ENCODE data around the gene TRAPPC10. TPM values are rescaled to one million over a fixed set of nuclear protein-coding genes. Genes with fewer than 3 reads are reported as not detected.

Gene TRAPPC10
- total and polyA plus RNA-seq, 2 of the 8 experiments (the other 6 are each of a cell fraction or from before 2014, with no cell fraction given): 18.5 to 29.8 TPM

GRCh38 chr21:44057960-44058651 lies 46.0 kb downstream of the TRAPPC10 start:
- no peak overlapping the region for H2BK20ac ChIP-seq (ENCODE audit: low read length)
- H4K20me1 ChIP-seq (replicated peaks in 1 of 2; ENCODE audit: control insufficient read depth in 1 of 2, insufficient read depth in 2 of 2, low read length in 2 of 2): peaks cover 0 to 8% of the 10 kb centered on the region in 2 experiments
- no peaks in the 10 kb centered on the region for H3K4me1 ChIP-seq (replicated peaks in 1 of 4; ENCODE audit: control insufficient read depth in 3 of 4, insufficient read depth in 4 of 4, low read length in 3 of 4)
- H2BK15ac ChIP-seq (ENCODE audit: low read length): no peak overlapping the region
- POLR2A ChIA-PET (ENCODE audit: partially characterized antibody): interaction anchor here (1.7 kb wide), 1 partner anchor 9 kb away, joined by 3 read pairs; no protein-coding TSS in a partner anchor
- no peak overlapping the region for H4K8ac ChIP-seq (ENCODE audit: extremely low read depth, insufficient read depth, low read length)
- H4K91ac ChIP-seq (replicated peaks; ENCODE audit: insufficient read length, low read length): no peak overlapping the region
- no peak overlapping the region for H2AFZ ChIP-seq (ENCODE audit: low read length)
- H3K79me2 ChIP-seq (ENCODE audit: control insufficient read depth in 1 of 2, insufficient read depth in 2 of 2, low read length in 2 of 2): peaks cover 0 to 5% of the 10 kb centered on the region in 2 experiments; a peak in 1 of 4 replicates
- no peaks in the 10 kb centered on the region; the same call in 1 of the 2 replicates for H3K23me2 ChIP-seq (ENCODE audit: low read depth, low read length)
- no peaks in the 10 kb centered on the region; a peak in 1 of 7 replicates for H3K27me3 ChIP-seq (replicated peaks in 1 of 4; ENCODE audit: control insufficient read depth in 3 of 4, extremely low read depth in 1 of 4, insufficient read depth in 3 of 4, low read length in 3 of 4)
- FAIRE-seq: no peak
- TF ChIP-seq CHD2 (IDR thresholded peaks at IDR 0.05; ENCODE audit: low read length): no peak
- no peak for TF ChIP-seq MAFK (IDR thresholded peaks at IDR 0.05; ENCODE audit: low read depth, low read length)
- no peak for TF ChIP-seq CHD1 (IDR thresholded peaks at IDR 0.05; ENCODE audit: low read depth, low read length)
- no peak for TF ChIP-seq RNF2 (IDR thresholded peaks at IDR 0.05; ENCODE audit: borderline replicate concordance, low read depth, low read length, missing control alignments, poor library complexity, severe bottlenecking)
- TF ChIP-seq SAP30 (IDR thresholded peaks at IDR 0.05; ENCODE audit: insufficient read depth, insufficient replicate concordance, low read length): no peak
- no peak overlapping the region for H3K18ac ChIP-seq (ENCODE audit: extremely low read depth, low read length)
- H3K23ac ChIP-seq (ENCODE audit: insufficient read length): no peak overlapping the region
- H3K56ac ChIP-seq (replicated peaks; ENCODE audit: insufficient read length, low read depth, low read length): no peak overlapping the region
- H3K4me2 ChIP-seq (ENCODE audit: insufficient read depth in 1 of 2, low read depth in 2 of 2, low read length in 2 of 2): no peak overlapping the region
- no peak overlapping the region for H3K27ac ChIP-seq (ENCODE audit: low read depth, low read length)
- peaks cover 5% of the 10 kb centered on the region for H3K79me1 ChIP-seq (ENCODE audit: low read depth, low read length)
- H3K4me3 ChIP-seq (ENCODE audit: extremely low read depth in 1 of 4, insufficient read depth in 2 of 4, low read depth in 3 of 4, low read length in 4 of 4): no peak overlapping the region
- no peak overlapping the region for H2AK5ac ChIP-seq (ENCODE audit: low read depth, low read length)
- no peak overlapping the region for H3K9ac ChIP-seq (replicated peaks in 1 of 4; ENCODE audit: extremely low read depth in 1 of 4, low read depth in 3 of 4, low read length in 3 of 4)
- H3K14ac ChIP-seq (ENCODE audit: insufficient read length): no peak overlapping the region
- H3K4ac ChIP-seq (replicated peaks; ENCODE audit: insufficient read length, low read depth, low read length): no peak overlapping the region
- no peaks in the 10 kb centered on the region for H3K9me3 ChIP-seq (ENCODE audit: insufficient read depth in 2 of 2, low read depth in 1 of 2, low read length in 1 of 2)
- CTCF ChIA-PET (ENCODE audit: partially characterized antibody): interaction anchor here (0.6 to 1.8 kb wide), 3 partner anchors 10 to 50 kb away, joined by 3 to 4 read pairs (median 3); no protein-coding TSS in a partner anchor
- H4K5ac ChIP-seq (ENCODE audit: insufficient read length, low read depth, low read length): no peak overlapping the region
- peaks cover 5 to 23% (median 15%) of the 10 kb centered on the region in 4 experiments; a peak in 6 of 8 replicates for H3K36me3 ChIP-seq (ENCODE audit: control insufficient read depth in 2 of 4, insufficient read depth in 4 of 4, low read length in 3 of 4)
- no peak overlapping the region for H2BK120ac ChIP-seq (replicated peaks; ENCODE audit: low read depth, low read length)
- no peak overlapping the region for H2BK12ac ChIP-seq (ENCODE audit: low read depth, low read length)
- DNase-seq (ENCODE audit: low read depth in 1 of 2, low spot score in 2 of 2): no peak
- H2BK5ac ChIP-seq (ENCODE audit: low read depth, low read length): no peak overlapping the region
- 92% methylated on average over 15 of the region's 15 CpGs; no CpG with 5 or more reads in 1 of the 2 experiments for WGBS, 2 experiments (ENCODE audit: extremely low coverage in 1 of 2, insufficient coverage in 1 of 2, insufficient read length in 1 of 2, insufficient replicate concordance in 2 of 2, low coverage in 1 of 2, low lambda C conversion rate in 2 of 2, missing lambda C conversion rate in 1 of 2)
